D721Med (cell line): ENCODE measurements around the gene TM4SF1.

ENCODE experiments used
- DNase-seq: peaks from one replicate; pipeline ENCODE4 v3.0.0; 2011; ENCODE audit warnings: low spot score; ENCODE audit not compliant: insufficient read length
- FAIRE-seq: peaks from 2 replicates; lab custom pipeline; 2011; peaks lifted over from hg19 to GRCh38; lab: Jason Lieb, UNC
- CTCF ChIP-seq: IDR thresholded peaks from 2 replicates; pipeline ENCODE4 v1.5.1; 2012; ENCODE audit warnings: mild to moderate bottlenecking, control low read depth; ENCODE audit not compliant: insufficient read depth; ENCODE audit errors: missing control alignments

The TM4SF1 gene

GRCh38 chr3:149368674-149369497 lies 8.6 kb downstream of the TM4SF1 start:
- FAIRE-seq (no peak), DNase-seq (no peak)
- TF ChIP-seq CTCF = no peak

- FAIRE-seq (no peak), DNase-seq (no peak)
Measured at GRCh38 chr3:149368201-149368673, 9.2 kb downstream of the TM4SF1 start.

GRCh38 chr3:149366941-149367840 lies 10.3 kb downstream of the TM4SF1 start:
- no peak for TF ChIP-seq CTCF
- DNase-seq (no peak), FAIRE-seq (no peak)

More at GRCh38 chr3:149368201-149368673, 9.2 kb downstream of the TM4SF1 start:
- TF ChIP-seq CTCF = no peak

GRCh38 chr3:149366031-149366430 lies 11.4 kb downstream of the TM4SF1 start:
- no peak for TF ChIP-seq CTCF
- DNase-seq = no peak
- no peak for FAIRE-seq

- DNase-seq (no peak), FAIRE-seq (no peak)
- no peak for TF ChIP-seq CTCF
Measured at GRCh38 chr3:149364624-149365023, 12.8 kb downstream of the TM4SF1 start.

- no peak for TF ChIP-seq CTCF
- FAIRE-seq (no peak), DNase-seq (no peak)
Measured at GRCh38 chr3:149363053-149363452, 14.4 kb downstream of the TM4SF1 start.
